Stimulated activated CD4-positive, alpha-beta T cell treated with anti-CD3 and anti-CD28 coated beads, Interleukin-1b, Interleukin-23, amount 100 ng/mL, for 24 hours (primary cell): ENCODE data around the gene YDJC.
"Not testable (repeated sequence)": the region's sequence is repeated elsewhere in the genome, so short reads cannot be mapped to it uniquely, and the experiment has no call there.

Experiments used
- DNase-seq, 4 experiments: peaks; one replicate each; pipeline ENCODE4 v3.0.0-alpha.2; 2020; ENCODE audit warnings: low read depth in 4 of 4, low spot score in 1 of 4

Gene YDJC

GRCh38 chr22:21629255-21630149 lies at the start of gene YDJC:
TSS of gene YDJC (minus strand) at chr22:21630022. CDS start at chr22:21630014, 8 bp downstream.
- peak; percentile 93 to 95 (median 94) for DNase-seq

DNA sequence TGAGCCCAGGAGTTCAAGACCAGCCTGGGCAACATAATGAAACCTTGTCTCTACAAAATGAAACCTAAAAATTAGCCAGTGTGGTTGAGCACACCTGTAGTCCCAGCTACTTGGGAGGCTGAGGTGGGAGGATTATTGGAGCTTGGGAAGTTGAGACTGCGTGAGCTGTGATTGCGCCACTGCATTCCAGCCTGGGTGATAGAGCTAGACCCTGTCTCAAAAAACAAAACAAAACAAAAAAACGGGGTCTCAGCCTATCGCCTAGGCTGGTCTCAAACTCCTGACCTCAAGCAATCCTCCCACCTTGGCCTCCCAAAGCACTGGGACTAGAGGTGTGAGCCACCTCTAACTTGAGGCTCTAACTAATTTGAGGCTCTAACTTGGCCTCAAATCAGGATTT lies 49.6 kb upstream of the YDJC start:
- DNase-seq, result no peak

DNA sequence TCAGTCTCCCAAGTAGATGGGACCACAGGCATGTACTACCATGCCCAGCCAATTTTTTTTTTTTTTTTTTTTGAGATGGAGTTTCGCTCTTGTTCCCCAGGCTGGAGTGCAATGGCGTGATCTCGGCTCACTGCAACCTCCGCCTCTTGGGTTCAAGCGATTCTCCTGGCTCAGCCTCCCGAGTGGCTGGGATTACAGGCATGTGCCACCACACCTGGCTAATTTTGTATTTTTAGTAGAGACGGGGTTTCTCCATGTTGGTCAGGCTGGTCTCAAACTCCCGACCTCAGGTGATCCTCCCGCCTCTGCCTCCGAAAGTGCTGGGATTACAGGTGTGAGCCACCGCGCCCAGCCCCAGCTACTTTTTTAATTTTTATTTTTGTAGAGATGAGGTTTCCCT lies 49.0 kb upstream of the YDJC start:
- DNase-seq, result not testable (repeated sequence)

GRCh38 chr22:21677606-21678443 lies 48.0 kb upstream of the YDJC start:
- no peak for DNase-seq

- no peak for DNase-seq
These were observed 44.9 kb upstream of the YDJC start for GRCh38 chr22:21674638-21675245.

GRCh38 chr22:21673534-21674321 lies 43.9 kb upstream of the YDJC start:
- DNase-seq, result no peak

- DNase-seq, result no peak
These were observed 42.3 kb upstream of the YDJC start for GRCh38 chr22:21672107-21672629.

GRCh38 chr22:21669026-21669425 lies 39.2 kb upstream of the YDJC start:
- DNase-seq, result no peak

DNA sequence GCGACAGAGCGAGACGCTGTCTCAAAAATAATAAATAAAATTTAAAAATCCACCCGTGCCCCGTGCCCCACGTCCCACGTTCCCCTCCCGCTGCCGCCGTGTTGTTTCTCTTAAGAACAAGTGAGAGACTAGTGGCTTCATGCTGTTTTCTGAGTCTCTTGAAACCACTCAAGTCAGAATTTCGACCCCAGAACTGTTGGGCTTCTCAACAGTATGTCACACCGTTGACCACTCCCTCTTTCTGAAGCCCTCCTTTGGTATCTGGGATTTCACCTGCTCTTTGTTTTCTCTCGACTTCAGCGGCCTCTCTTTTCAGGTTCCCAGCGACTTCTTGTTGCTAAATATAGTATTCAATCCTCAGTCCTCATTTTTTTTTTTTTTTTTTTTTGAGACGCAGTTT lies 37.0 kb upstream of the YDJC start:
- no peak for DNase-seq

- DNase-seq, result no peak
These were observed 35.4 kb upstream of the YDJC start for GRCh38 chr22:21665047-21665851.

DNA sequence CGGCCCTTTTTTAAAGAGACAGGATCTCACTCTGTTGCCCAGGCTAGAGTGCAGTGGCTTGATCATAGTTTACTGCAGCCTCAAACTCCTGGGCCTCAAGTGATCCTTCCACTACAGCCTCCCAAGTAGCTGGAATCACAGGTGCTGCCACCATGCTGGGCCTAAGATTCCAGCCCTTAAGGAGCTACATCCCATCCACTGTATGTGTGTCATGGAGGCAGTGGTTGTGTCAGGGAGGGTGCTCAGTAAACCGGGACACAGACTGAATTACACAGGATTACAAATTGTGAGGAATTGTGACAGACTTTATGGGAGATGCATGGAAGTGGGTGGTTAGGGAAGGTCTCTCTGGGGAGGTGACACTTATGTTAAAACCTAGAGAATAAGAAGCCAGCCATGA lies 33.9 kb upstream of the YDJC start:
- DNase-seq, result no peak

DNA sequence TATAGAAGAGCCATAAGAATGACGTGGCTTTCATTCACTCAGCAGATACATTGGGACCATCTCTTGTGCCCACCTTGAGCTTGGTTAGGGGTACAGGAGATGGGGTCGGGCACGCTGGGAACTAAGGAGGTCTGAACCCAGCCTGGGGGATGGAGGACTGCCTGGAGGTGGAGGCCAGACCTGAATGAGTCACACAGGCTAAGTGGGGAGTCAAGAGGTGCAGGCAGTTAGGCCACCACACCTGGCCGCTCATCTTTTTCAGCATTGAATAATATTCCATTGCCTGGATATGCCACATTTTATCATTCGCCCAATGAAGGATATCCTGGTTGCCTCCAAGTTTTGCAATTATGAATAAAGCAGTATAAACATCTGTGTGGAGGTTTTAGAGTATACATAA lies 32.2 kb upstream of the YDJC start:
- no peak for DNase-seq

DNA sequence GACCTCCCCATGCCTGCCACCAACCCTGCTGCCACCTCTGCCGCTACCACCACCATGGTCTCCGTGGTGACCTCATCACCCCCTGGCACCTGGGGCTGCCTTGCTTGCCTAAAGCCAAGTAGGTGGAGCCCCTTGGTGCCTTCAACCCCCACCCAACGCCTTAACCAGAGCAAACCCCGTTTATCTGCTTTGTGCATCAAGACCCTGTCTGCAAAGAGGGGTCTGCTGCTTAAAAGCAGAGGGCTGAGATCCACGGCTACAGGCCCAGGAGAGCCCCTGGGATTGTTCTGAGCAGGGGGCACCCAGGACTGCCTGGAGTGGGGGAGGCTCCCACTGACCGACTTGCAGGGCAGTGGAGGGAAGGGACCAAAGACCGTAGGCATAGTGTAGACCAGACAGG lies 31.1 kb upstream of the YDJC start:
- no peak for DNase-seq

- no peak for DNase-seq
These were observed 30.2 kb upstream of the YDJC start for GRCh38 chr22:21659864-21660525.

- peak in 3 of 4 experiments; percentile 49 to 76 (median 67) for DNase-seq
These were observed 27.7 kb upstream of the YDJC start for GRCh38 chr22:21657360-21658032.

DNA sequence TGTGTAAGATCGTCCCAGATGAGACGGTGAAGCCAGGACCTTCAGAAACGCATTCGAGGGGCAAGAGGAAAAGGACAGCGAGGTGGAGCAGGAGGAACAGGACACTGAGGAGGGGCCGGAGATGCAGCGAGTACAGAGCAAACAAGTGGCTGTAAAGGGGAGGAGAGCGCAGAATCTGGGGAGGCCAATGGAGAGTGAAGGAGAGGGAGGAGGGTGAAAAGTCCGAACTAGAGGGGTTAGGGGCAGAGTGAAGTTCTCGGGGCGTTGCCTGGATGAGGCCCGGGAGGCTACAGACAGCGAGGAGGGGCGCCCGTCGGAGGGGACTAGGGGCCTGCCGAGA lies 27.2 kb upstream of the YDJC start:
- no peak for DNase-seq

DNA sequence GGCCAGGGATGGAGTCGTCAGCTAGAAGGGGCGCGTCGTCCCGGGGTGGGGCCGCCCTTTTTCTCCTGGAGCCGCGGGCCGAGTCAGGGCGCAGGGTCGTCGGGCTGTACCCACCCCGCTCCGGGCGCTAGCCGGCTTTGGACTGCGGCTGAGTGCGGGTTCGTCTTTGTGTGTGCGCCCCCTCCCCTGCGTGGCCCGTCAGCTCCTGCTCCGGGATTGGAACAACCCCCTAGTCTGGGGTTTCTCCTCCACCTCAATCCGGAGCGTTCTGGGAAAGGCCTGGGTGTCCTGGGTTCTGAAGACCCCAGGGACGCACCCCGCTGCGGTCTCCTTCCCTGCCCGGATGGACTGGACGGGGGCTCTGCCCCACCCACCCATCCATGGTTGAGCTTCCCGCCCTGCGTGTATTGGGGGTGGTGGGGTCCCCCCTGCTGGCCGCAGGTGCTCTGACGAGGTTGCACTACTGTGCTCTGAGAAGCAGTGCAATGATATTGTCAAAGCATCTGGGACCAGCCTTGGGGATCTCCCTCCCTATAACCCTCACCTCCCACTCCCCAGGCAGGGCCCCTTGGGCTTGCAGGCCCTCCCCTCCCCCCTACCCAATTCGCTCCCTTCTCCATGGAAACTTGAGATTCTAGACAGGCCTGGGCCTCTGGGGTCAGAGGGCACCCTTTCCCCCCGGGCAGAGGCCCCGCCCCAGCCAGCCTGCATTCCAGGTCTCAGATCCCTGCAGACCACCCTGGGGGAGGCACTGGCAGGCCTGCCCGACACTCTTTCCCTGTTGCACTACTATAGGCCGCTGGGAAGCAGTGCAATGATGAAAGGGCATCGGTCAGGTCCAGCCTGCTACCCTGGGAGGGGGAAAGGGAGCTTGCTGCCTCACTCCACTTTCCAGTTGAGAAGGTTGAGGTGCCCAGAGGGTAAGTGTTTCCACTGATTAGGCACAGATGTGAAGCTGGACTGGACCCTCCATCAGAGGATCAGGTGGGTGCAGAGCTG lies 23.0 kb upstream of the YDJC start:
- DNase-seq, result no peak
